Trophoblast cell (in vitro differentiated cells and primary cell): ENCODE data around the gene CFAP46.

ENCODE experiments used
- DNase-seq, 2 donors: peaks; one replicate each; pipeline ENCODE4 v3.0.0-alpha.2; 2016
- H2AFZ ChIP-seq: 2 replicates; pipeline ENCODE4 v1.6.1; 2013; ENCODE audit warnings: low read length, moderate library complexity, mild to moderate bottlenecking; ENCODE audit not compliant: insufficient read depth, poor library complexity
- H2AK5ac ChIP-seq: 2 replicates; pipeline ENCODE4 v1.6.1; 2013; ENCODE audit warnings: mild to moderate bottlenecking, low read length
- H2BK120ac ChIP-seq: 2 replicates; pipeline ENCODE4 v1.6.1; 2013; ENCODE audit warnings: low read length, mild to moderate bottlenecking, moderate library complexity; ENCODE audit not compliant: insufficient read depth, poor library complexity
- H2BK12ac ChIP-seq: 2 replicates; pipeline ENCODE4 v1.6.1; 2013; ENCODE audit warnings: mild to moderate bottlenecking, low read length, moderate library complexity
- H2BK5ac ChIP-seq: 2 replicates; pipeline ENCODE4 v1.6.1; 2013; ENCODE audit warnings: low read length, low read depth, moderate library complexity, mild to moderate bottlenecking; ENCODE audit not compliant: poor library complexity
- H3K14ac ChIP-seq: 2 replicates; pipeline ENCODE4 v1.6.1; 2013; ENCODE audit warnings: mild to moderate bottlenecking, low read length
- H3K18ac ChIP-seq: 2 replicates; pipeline ENCODE4 v1.6.1; 2013; ENCODE audit warnings: mild to moderate bottlenecking, low read length
- H3K23ac ChIP-seq: 2 replicates; pipeline ENCODE4 v1.6.1; 2013; ENCODE audit warnings: low read length
- H3K27ac ChIP-seq: 2 replicates; pipeline ENCODE4 v1.5.1; 2013; ENCODE audit warnings: low read depth, mild to moderate bottlenecking, inconsistent platforms, low read length, moderate library complexity
- H3K27me3 ChIP-seq: 2 replicates; pipeline ENCODE4 v1.6.1; 2013; ENCODE audit warnings: inconsistent platforms, mild to moderate bottlenecking, low read length, moderate library complexity; ENCODE audit not compliant: insufficient read depth
- H3K36me3 ChIP-seq, 2 experiments: 1 replicate in 1 of 2; 2 replicates in 1 of 2; pipeline ENCODE4 v1.6.1; 2013; ENCODE audit warnings: low read length in 2 of 2, mild to moderate bottlenecking in 2 of 2, moderate library complexity in 1 of 2; ENCODE audit not compliant: insufficient read depth in 2 of 2, control insufficient read depth in 1 of 2
- H3K4ac ChIP-seq: 2 replicates; pipeline ENCODE4 v1.6.1; 2013; ENCODE audit warnings: low read depth, mild to moderate bottlenecking, low read length, moderate library complexity
- H3K4me1 ChIP-seq, 2 experiments: 1 replicate in 1 of 2; 2 replicates in 1 of 2; pipeline ENCODE4 v1.6.1; 2013; ENCODE audit warnings: low read length in 2 of 2, mild to moderate bottlenecking in 2 of 2, moderate library complexity in 1 of 2; ENCODE audit not compliant: insufficient read depth in 2 of 2, control insufficient read depth in 1 of 2
- H3K4me2 ChIP-seq: 2 replicates; pipeline ENCODE4 v1.6.1; 2013; ENCODE audit warnings: inconsistent platforms, mild to moderate bottlenecking, low read length, moderate library complexity
- H3K4me3 ChIP-seq: 2 replicates; pipeline ENCODE4 v1.5.1; 2013; ENCODE audit warnings: mild to moderate bottlenecking, low read depth, low read length, inconsistent platforms
- H3K79me1 ChIP-seq: one replicate; pipeline ENCODE4 v1.6.1; 2013; ENCODE audit warnings: low read length
- H3K79me2 ChIP-seq: 2 replicates; pipeline ENCODE4 v1.6.1; 2013; ENCODE audit warnings: low read length, mild to moderate bottlenecking; ENCODE audit not compliant: control insufficient read depth, insufficient read depth, poor library complexity
- H3K9ac ChIP-seq: 2 replicates; pipeline ENCODE4 v1.6.1; 2013; ENCODE audit warnings: mild to moderate bottlenecking, low read length
- H3K9me3 ChIP-seq: 2 replicates; pipeline ENCODE4 v1.6.1; 2013; ENCODE audit warnings: low read depth, mild to moderate bottlenecking, control low read depth, inconsistent platforms, low read length; ENCODE audit not compliant: insufficient read depth
- H4K12ac ChIP-seq: 2 replicates; pipeline ENCODE4 v1.6.1; 2013; ENCODE audit warnings: low read depth, mild to moderate bottlenecking, low read length, moderate library complexity
- H4K8ac ChIP-seq: 2 replicates; pipeline ENCODE4 v1.6.1; 2013; ENCODE audit warnings: low read depth, mild to moderate bottlenecking, low read length, moderate library complexity
- H4K91ac ChIP-seq: one replicate; pipeline ENCODE4 v1.6.1; 2013; ENCODE audit warnings: low read depth, mild to moderate bottlenecking, low read length, moderate library complexity
- WGBS: extraction: QIAGEN DNeasy Blood & Tissue Kit; methylation state at CpG from one replicate; pipeline ENCODE4 v1.1.7; 2013; ENCODE audit warnings: missing lambda C conversion rate; ENCODE audit not compliant: insufficient read length, insufficient coverage; ENCODE audit errors: extremely low coverage; 5-methylcytosine and 5-hydroxymethylcytosine counted together

CFAP46 gene

GRCh38 chr10:132762267-132762666 lies 180.1 kb downstream of the CFAP46 start:
- H3K14ac ChIP-seq, result no peak overlapping the region
- H3K23ac ChIP-seq, result no peak overlapping the region
- no peak overlapping the region for H3K27ac ChIP-seq
- H3K36me3 ChIP-seq, result peaks cover 2 to 12% of the 10 kb centered on the region in 2 experiments
- no peaks in the 10 kb centered on the region for H3K4me1 ChIP-seq
- no peak overlapping the region for H4K12ac ChIP-seq
- no peak overlapping the region for H3K4me2 ChIP-seq
- H3K18ac ChIP-seq, result no peak overlapping the region
- H2BK5ac ChIP-seq, result no peak overlapping the region
- no peak overlapping the region for H2AFZ ChIP-seq
- no peaks in the 10 kb centered on the region for H3K27me3 ChIP-seq
- no peak overlapping the region for H4K8ac ChIP-seq
- no peak overlapping the region for H2BK12ac ChIP-seq
- no CpG with 5 or more reads among the region's 6 CpGs for WGBS
- no peak for DNase-seq
- no peak overlapping the region for H2AK5ac ChIP-seq
- no peaks in the 10 kb centered on the region for H3K79me1 ChIP-seq
- peaks cover 18% of the 10 kb centered on the region for H3K9me3 ChIP-seq
- no peak overlapping the region for H3K4ac ChIP-seq
- H3K4me3 ChIP-seq, result no peak overlapping the region
- no peaks in the 10 kb centered on the region for H3K79me2 ChIP-seq
- H4K91ac ChIP-seq, result no peak overlapping the region
- no peak overlapping the region for H3K9ac ChIP-seq
- no peak overlapping the region for H2BK120ac ChIP-seq

DNA sequence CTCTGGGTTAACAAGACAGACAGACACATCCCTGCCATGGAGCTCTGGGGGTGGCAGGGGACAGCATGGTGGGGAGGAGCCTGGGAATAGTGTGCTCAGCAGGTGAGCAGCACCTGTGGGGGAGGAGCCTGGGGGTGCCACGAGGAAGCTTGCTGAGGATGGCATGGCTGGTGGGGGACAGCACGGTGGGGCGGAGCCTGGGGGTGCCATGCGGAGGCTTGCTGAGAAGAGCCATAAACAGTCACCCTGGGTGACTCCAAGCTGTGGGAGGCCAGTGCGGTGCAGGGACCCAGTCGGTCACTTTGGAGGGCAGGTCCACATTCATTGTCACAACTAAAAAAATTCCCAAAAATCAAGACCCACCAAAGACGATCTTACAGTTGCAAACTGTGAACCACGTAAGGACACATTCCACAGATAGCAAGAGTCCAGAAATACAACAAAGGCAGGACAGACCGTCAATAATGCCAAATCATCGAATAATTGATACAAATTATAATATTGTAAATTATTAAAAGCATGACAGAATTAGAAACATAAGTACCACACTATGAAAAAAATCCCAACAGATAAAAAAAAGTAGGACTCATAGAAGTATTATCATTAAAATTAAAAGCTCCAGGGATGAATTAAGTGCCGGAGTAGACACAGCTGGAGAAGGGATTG lies 180.8 kb downstream of the CFAP46 start:
- Histone ChIP-seq H3K79me2 (no peaks in the 10 kb centered on the region), H3K27ac (no peak overlapping the region), H3K18ac (no peak overlapping the region), H2AK5ac (no peak overlapping the region), H3K36me3 (peaks cover 5 to 14% of the 10 kb centered on the region in 2 experiments), H3K4me1 (no peaks in the 10 kb centered on the region), H3K14ac (no peak overlapping the region), H2BK5ac (no peak overlapping the region), H4K8ac (no peak overlapping the region), H3K27me3 (no peaks in the 10 kb centered on the region), H3K23ac (no peak overlapping the region), H2BK12ac (no peak overlapping the region), H3K79me1 (no peaks in the 10 kb centered on the region), H3K4me2 (no peak overlapping the region), H3K4ac (no peak overlapping the region), H3K9ac (no peak overlapping the region), H4K91ac (no peak overlapping the region), H2AFZ (no peak overlapping the region), H3K4me3 (no peak overlapping the region), H4K12ac (no peak overlapping the region), H2BK120ac (no peak overlapping the region), H3K9me3 (peaks cover 18% of the 10 kb centered on the region)
- WGBS, result no CpG with 5 or more reads among the region's 11 CpGs
- no peak for DNase-seq

- Histone ChIP-seq H4K91ac (no peak overlapping the region), H3K4ac (no peak overlapping the region), H2BK12ac (no peak overlapping the region), H4K12ac (no peak overlapping the region), H3K9ac (no peak overlapping the region), H3K4me1 (no peaks in the 10 kb centered on the region), H3K4me3 (no peak overlapping the region), H3K14ac (no peak overlapping the region), H4K8ac (no peak overlapping the region), H3K27ac (no peak overlapping the region), H2AFZ (no peak overlapping the region), H3K4me2 (no peak overlapping the region), H3K18ac (no peak overlapping the region), H2BK120ac (no peak overlapping the region), H3K79me1 (no peaks in the 10 kb centered on the region), H2AK5ac (no peak overlapping the region), H3K9me3 (peaks cover 25% of the 10 kb centered on the region), H3K23ac (no peak overlapping the region), H3K27me3 (no peaks in the 10 kb centered on the region), H2BK5ac (no peak overlapping the region), H3K36me3 (peaks cover 12 to 22% of the 10 kb centered on the region in 2 experiments), H3K79me2 (no peaks in the 10 kb centered on the region)
- DNase-seq, result no peak
- WGBS, result no CpG with 5 or more reads among the region's 14 CpGs
These were observed 183.5 kb downstream of the CFAP46 start for GRCh38 chr10:132758865-132759264.
